ENCODE results near the gene WASHC2A.
"Not testable (repeated sequence)": the region's sequence is repeated elsewhere in the genome, so short reads cannot be mapped to it uniquely, and the experiment has no call there.

DNA sequence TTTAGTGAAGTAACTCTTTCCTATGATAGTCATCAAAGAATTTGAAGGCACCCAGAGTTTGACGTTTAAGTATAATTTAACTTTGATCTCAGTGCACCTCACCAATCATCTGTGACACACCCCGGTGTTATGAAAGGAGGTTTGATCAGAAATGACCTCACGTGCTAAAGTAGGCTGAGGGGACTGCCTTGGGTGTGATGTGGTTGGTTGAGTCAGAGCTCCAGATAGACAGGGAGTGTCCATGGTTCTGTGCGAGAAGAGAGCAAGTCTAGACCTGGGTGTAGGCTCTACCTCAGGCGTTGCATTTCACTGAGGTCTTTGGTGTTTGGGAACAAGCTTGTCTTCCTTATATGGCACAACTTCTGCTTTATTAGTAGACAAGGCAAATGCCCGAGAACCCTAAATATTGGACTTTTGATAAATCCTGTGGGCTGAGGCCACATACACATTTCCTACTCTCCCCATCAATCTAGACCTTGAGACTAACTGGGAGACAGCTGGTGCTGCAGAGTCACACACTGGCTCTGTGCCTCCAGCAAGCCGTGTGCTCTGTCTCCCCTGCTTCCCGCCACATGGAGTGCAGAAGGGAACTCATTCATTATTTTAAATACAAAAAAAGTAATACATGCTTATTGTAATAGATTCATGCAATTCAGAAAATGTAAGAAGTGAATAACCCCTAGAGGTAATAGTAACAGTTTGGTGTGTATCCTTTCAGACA, 63.7 kb downstream of the WASHC2A start:
- not testable (repeated sequence) for TF ChIP-seq POLR2AphosphoS5, POLR2A (IDR thresholded peaks at IDR 0.05)

All from breast epithelium (tissue), 3 donors.